GM19351 (cell line): ENCODE measurements around the gene RUSC2.
"Not testable (repeated sequence)": the region's sequence is repeated elsewhere in the genome, so short reads cannot be mapped to it uniquely, and the experiment has no call there.

Experiments used
- ATAC-seq: cut with Tn5 transposase; IDR thresholded peaks from one replicate; pipeline ENCODE4 v1.9.1; 2021; ENCODE audit warnings: mild to moderate bottlenecking, moderate library complexity; ENCODE audit not compliant: unreplicated experiment

RUSC2 gene

DNA sequence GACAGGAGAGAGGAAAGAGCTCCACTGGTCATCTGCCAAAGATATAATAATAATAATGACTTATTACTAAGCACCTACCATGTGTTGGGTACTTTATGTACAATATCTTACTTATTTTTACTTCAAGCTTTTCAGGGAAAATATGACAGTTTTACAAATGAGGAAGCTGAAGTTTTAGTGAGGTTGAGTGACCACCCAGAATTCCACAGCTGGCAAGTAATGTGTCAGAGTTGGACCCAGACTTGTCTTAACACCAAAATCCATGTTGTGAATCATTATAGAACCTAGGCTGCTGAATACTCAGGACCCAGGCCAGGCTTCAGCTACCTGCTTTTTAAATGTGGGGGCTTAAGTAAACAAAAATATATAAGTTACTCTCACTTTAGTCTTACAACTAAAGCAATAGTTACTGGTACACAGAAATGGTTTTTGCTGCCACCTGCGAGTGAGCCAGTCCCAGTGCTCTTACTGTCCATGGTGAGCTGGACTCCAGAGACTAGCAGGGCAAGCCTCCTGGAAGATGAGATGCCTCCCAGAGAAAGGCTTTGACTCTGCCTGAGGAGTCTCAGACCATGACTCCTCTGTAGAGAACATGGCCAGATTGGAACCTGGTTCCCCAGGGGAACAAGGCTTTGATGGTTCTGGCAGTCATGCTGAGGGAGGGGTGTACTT is 29.9 kb downstream of the RUSC2 start:
- ATAC-seq: no peak

- no peak for ATAC-seq
Measured at GRCh38 chr9:35520364-35520710, 30.4 kb downstream of the RUSC2 start.

- no peak for ATAC-seq
Measured at GRCh38 chr9:35521708-35522107, 31.8 kb downstream of the RUSC2 start.

GRCh38 chr9:35522187-35522586 is 32.3 kb downstream of the RUSC2 start:
- ATAC-seq: no peak

GRCh38 chr9:35522700-35523099 is 32.8 kb downstream of the RUSC2 start:
- ATAC-seq: no peak

- ATAC-seq: not testable (repeated sequence)
Measured at GRCh38 chr9:35523556-35523955, 33.6 kb downstream of the RUSC2 start.

- no peak for ATAC-seq
Measured at GRCh38 chr9:35526087-35526801, 36.3 kb downstream of the RUSC2 start.

DNA sequence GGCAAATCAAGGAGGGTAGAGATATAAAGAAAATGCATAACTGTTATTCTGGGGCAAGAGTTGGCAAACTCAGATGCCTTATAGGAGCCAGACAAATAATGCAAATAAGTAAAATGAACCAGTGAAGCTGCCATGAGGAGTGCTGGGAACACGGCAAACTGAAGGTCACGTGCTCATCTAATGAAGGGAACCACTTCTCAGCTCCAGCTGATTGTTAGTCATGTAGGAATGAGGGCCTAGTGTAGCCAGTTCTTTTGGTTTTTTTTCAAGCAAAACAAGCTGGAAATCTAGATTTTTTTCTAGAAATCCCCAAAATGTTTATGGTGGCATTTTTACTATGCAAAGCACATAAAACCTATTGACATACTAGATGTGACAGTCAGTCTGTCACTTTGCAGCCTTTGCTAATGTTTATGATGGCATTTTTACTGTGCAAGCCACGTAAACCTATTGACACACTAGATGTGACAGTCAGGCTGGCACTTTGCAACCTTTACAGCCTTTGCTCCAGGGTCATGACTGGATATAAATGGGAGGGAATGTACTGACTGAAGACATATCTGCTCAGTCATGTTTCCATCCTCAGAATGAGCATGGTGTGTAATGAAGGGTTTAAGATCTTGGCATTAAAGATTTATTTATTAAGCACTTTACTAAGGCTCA is 39.4 kb downstream of the RUSC2 start:
- no peak for ATAC-seq

- ATAC-seq: no peak
Measured at GRCh38 chr9:35533398-35533797, 43.5 kb downstream of the RUSC2 start.

DNA sequence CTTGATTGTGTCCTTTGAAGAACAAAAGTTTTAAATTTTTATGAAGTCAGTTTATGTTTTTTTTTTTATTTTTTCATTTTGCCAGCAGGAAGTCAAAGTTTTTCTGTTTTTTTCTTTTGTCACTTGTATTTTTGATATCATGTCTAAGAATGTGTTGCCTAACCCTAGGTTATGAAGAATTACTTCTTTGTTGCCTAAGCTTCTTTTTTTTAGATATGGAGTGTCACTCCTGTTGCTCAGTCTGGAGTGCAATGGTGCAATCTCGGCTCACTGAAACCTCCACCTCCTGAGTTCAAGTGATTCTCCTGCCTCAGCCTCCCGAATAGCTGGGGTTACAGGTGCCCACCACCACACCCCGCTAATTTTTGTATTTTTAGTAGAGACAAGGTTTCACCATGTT is 45.0 kb downstream of the RUSC2 start:
- ATAC-seq: not testable (repeated sequence)

DNA sequence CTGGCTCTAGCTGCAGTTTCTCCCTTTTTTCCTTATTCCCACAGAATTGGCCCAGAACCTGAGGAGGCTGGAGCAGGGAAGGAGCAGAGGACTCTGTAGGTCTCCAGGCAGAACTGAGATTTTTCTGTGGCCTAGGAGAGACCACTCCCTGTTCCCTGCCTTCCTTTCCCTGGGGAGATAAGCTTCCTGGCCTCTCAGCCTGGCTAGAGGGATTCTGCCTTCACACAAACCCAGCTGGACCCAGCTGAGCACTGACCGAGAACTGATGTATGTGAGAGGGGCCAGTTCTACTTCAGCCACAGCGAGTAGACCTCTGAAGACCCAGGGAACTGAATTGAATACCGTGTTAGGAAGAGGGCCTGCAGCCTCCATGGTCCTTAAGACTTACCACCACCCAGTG is 48.0 kb downstream of the RUSC2 start:
- no peak for ATAC-seq

- no peak for ATAC-seq
Measured at GRCh38 chr9:35538361-35539234, 48.7 kb downstream of the RUSC2 start.
